Measurements from ENCODE around the gene ACADS. TPM values are rescaled to one million over a fixed set of nuclear protein-coding genes. Genes with fewer than 3 reads are reported as not detected.

ACADS gene
- total RNA-seq, 3 donors from 2014 or later (not counting 1 experiment from before 2014, with no cell fraction given) = 14.9 to 18.6 (median 15.5) TPM

DNA sequence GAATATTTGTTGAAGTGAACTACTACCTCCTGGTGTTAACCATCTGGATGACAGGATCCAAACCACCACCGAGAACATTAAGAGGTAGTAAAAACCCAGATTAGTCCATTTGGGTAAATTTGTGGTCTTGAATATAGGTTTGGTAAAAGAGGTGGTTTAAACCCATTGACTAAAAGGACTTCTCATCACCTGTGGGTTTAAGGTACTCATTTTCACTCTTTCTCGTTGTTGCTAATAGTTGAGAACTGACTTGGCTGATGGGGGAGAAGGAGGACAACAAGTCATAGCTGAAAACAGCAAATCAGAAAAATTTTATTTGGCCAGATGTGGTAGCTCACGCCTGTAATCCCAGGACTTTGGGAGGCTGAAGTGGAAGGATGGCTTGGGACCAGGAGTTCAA is 59.2 kb downstream of the ACADS start:
- no peaks in the 10 kb centered on the region for H3K36me3 Mint-ChIP-seq
- peaks cover 19% of the 10 kb centered on the region for H3K36me3 ChIP-seq (ENCODE audit: control insufficient read depth, insufficient read depth, low read length)

DNA sequence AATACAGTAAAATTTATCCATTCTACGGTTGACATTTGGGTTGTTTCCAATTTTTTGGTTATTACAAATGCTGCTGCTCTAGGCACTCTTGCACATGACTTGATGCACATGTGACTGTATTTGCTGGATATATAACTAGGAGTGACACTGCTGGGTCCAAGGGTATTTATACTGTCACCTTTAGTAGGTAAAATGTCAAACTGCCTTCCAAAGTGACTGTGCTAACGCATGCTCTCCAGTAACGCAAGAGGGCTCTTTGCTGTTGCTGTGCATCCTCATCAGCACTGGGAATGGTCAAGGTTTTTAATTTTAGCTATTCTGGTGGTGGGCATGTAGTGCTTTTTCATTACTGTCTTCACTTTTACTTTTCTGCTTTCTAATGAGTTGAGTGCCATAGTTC is 62.3 kb downstream of the ACADS start:
- Mint-ChIP-seq H3K4me1 (peaks cover 26 to 38% of the 10 kb centered on the region in 2 donors), H3K4me3 (no peak overlapping the region), H3K27ac (no peak overlapping the region), H3K36me3 (no peaks in the 10 kb centered on the region), H3K27me3 (ENCODE audit: low read depth in 2 of 2) (no peaks in the 10 kb centered on the region), H3K9me3 (no peaks in the 10 kb centered on the region)
- Histone ChIP-seq H3K9me3 (ENCODE audit: control insufficient read depth, insufficient read depth, low read length) (no peaks in the 10 kb centered on the region), H3K4me1 (ENCODE audit: control insufficient read depth, insufficient read depth, low read length) (no peaks in the 10 kb centered on the region), H3K27ac (ENCODE audit: low read length) (no peak overlapping the region), H3K36me3 (ENCODE audit: control insufficient read depth, insufficient read depth, low read length) (peaks cover 13% of the 10 kb centered on the region), H3K27me3 (ENCODE audit: control insufficient read depth, insufficient read depth, low read length) (no peaks in the 10 kb centered on the region), H3K4me3 (ENCODE audit: low read length) (no peak overlapping the region)
- DNase-seq = no peak
- intact Hi-C loops (cut with micrococcal nuclease) = no loop called here
- TF ChIP-seq, protein P1, sequence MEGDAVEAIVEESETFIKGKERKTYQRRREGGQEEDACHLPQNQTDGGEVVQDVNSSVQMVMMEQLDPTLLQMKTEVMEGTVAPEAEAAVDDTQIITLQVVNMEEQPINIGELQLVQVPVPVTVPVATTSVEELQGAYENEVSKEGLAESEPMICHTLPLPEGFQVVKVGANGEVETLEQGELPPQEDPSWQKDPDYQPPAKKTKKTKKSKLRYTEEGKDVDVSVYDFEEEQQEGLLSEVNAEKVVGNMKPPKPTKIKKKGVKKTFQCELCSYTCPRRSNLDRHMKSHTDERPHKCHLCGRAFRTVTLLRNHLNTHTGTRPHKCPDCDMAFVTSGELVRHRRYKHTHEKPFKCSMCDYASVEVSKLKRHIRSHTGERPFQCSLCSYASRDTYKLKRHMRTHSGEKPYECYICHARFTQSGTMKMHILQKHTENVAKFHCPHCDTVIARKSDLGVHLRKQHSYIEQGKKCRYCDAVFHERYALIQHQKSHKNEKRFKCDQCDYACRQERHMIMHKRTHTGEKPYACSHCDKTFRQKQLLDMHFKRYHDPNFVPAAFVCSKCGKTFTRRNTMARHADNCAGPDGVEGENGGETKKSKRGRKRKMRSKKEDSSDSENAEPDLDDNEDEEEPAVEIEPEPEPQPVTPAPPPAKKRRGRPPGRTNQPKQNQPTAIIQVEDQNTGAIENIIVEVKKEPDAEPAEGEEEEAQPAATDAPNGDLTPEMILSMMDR (IDR thresholded peaks at IDR 0.05) = no peak
- WGBS (ENCODE audit: insufficient coverage) = 98% methylated on average over 3 of the region's 3 CpGs
- no peak for ATAC-seq

More for the DNA sequence above, 59.2 kb downstream of the ACADS start:
- 71% methylated on average over 3 of the region's 3 CpGs for WGBS (ENCODE audit: insufficient coverage)
- H3K4me3 ChIP-seq (ENCODE audit: low read length) = no peak overlapping the region
- Mint-ChIP-seq H3K9me3 (no peaks in the 10 kb centered on the region), H3K4me1 (peaks cover 24 to 36% of the 10 kb centered on the region in 2 donors), H3K4me3 (no peak overlapping the region), H3K27ac (no peak overlapping the region), H3K27me3 (ENCODE audit: low read depth in 2 of 2) (no peaks in the 10 kb centered on the region)
- ATAC-seq (no peak), DNase-seq (no peak)
- no peaks in the 10 kb centered on the region for H3K27me3 ChIP-seq (ENCODE audit: control insufficient read depth, insufficient read depth, low read length)
- H3K4me1 ChIP-seq (ENCODE audit: control insufficient read depth, insufficient read depth, low read length) = no peaks in the 10 kb centered on the region
- intact Hi-C loops (cut with micrococcal nuclease) = no loop called here
- H3K27ac ChIP-seq (ENCODE audit: low read length) = no peak overlapping the region
- TF ChIP-seq, protein P1 (IDR thresholded peaks at IDR 0.05) = no peak
- H3K9me3 ChIP-seq (ENCODE audit: control insufficient read depth, insufficient read depth, low read length) = no peaks in the 10 kb centered on the region

Other genes starting within 250 kb of the ACADS start
- 100 to 1,000 TPM in 1 of 3 donors, 10 to 100 TPM in 2; 69.7 to 110 (median 77.2) TPM for gene DYNLL1, start 229.7 kb upstream of the ACADS start, total RNA-seq
- gene COQ5, start 196.7 kb upstream of the ACADS start, total RNA-seq = 10 to 100 TPM; 11.4 to 17.1 (median 14.6) TPM
- gene RNF10, start 191.5 kb upstream of the ACADS start, total RNA-seq = 100 to 1,000 TPM; 371 to 488 (median 389) TPM
- 10 to 100 TPM; 38.7 to 54.3 (median 42.9) TPM for gene POP5, start 144.4 kb upstream of the ACADS start, total RNA-seq
- gene CABP1, start 85.2 kb upstream of the ACADS start, total RNA-seq = not detected
- gene MLEC, start 38.7 kb upstream of the ACADS start, total RNA-seq = 10 to 100 TPM; 47.4 to 52.8 (median 49.6) TPM
- 10 to 100 TPM; 10.7 to 11.6 (median 11.6) TPM for gene UNC119B, start 15.4 kb upstream of the ACADS start, total RNA-seq
- 10 to 100 TPM; 31.5 to 40.2 (median 39.9) TPM for gene SPPL3, start 178.5 kb downstream of the ACADS start, total RNA-seq

Measured in natural killer cell (primary cell).